Measurements from ENCODE around the gene CCDC178.
A peak's percentile ranks its signal among the peaks of the same experiment; 100 is the strongest.
"Not testable (repeated sequence)": the region's sequence is repeated elsewhere in the genome, so short reads cannot be mapped to it uniquely, and the experiment has no call there.

CCDC178 gene

DNA sequence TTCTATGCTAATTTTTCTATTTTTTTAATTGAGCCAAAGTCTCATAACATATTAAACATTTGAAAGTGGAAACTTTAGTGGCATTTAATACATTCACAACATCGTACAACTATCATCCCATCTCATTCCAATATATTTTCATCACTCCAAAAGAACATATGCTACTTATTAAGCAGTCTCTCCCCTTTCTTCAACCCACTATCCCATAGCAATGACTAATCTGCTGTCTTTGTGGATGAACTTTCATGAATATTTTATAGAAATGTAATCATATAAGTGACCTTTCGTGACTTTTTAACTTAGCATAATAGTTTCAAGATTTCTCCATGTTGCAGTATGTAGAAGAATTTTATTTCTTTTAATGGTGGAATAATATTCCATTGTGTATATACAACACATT lies 90.3 kb downstream of the CCDC178 start:
- DNase-seq: no peak

- not testable (repeated sequence) for DNase-seq
Measured at GRCh38 chr18:33339733-33340132, 100.8 kb downstream of the CCDC178 start.

DNA sequence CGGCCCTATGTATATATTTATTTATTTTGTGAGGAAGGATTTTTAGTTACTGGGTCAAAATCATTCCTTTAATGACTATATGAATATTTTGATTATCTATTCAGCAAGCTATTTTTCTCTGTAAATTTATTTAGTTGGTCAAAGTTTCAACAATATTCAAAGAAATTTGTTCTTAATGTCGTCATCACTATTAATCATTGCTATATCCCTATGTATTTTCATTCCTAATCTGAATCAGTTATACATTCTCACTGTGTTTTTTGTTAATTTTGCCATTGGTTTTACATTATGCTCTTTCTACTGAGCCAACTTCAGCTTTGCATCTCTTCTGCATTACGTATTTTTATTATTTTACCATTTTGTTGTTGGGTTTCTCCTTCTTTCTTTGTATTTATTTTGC lies 105.7 kb downstream of the CCDC178 start:
- no peak for DNase-seq

DNA sequence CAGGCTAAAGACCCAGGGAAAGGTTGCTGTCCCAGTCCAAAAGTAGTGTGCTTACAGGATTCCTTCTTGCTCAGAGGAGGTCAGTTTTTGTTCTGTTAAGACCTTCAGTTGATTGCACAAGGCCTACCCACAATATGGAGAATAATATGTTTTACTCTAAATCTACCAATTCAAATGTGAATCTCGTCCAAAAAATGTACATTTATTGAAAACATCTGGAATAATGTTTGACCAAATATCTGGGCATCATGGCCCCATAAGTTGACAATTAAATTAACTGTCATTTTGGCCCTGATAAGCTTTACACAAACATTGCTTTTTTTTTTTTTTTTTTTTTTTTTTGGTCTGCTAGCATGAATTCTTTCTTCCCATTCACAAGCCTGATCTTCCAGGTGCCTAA lies 109.8 kb downstream of the CCDC178 start:
- DNase-seq: no peak

DNA sequence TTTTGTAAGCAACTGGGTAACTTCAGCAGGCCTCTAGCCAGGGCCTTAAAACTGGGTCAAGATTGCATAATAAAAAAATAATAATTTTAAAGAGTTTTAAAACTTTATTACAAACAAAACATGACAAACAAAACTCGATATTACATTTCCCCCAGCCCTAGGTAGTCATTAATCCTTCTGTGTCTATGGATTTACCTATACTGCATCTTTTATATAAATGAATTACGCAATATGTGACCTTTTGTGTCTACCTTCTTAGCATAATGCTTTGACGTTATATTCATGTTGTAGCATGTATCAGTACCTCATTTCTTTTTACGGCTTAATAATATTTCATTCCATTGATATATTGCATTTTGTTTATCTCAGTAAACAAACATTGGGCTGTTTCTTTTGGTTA lies 113.5 kb downstream of the CCDC178 start:
- DNase-seq: no peak

GRCh38 chr18:33317640-33318039 lies 122.9 kb downstream of the CCDC178 start:
- no peak for DNase-seq

DNA sequence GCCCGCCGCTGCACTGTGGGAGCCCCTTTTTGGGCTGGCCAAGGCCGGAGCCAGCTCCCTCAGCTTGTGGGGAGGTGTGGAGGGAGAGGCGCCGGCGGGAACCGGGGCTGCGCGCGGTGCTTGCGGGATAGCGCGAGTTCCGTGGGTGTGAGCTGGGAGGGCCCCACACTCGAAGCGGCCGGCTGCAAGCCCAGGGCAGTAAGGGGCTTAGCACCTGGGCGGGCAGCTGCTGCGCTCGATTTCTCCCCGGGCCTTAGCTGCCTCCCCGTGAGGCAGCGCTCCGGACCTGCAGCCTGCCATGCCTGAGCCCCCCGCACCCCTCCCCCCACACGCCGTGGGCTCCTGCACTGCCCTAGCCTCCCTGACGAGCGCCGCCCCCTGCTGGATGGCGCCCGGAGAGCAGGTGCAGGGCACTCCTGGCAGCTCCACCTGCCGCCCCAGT lies 124.4 kb downstream of the CCDC178 start:
- no peak for DNase-seq

DNA sequence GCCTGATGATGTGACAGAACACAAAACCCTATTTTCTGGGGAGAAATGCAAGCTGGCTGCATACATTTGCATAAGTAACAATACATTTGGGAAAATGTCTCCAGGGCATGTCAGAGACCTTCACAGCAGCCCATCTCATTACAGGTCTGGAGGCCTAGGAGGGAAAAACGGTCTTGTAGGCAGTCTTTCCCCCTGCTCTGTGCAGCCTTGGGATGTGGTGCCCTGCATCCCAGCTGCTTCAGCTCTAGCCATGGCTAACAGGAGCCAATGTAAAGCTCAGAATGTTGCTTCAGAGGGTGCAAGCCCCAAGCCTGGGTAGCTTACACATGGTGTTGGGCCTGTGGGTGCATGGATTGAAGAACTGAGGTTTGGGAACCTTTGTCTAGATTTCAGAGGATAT lies 133.0 kb downstream of the CCDC178 start:
- no peak for DNase-seq

GRCh38 chr18:33304277-33304676 lies 136.2 kb downstream of the CCDC178 start:
- no peak for DNase-seq

DNA sequence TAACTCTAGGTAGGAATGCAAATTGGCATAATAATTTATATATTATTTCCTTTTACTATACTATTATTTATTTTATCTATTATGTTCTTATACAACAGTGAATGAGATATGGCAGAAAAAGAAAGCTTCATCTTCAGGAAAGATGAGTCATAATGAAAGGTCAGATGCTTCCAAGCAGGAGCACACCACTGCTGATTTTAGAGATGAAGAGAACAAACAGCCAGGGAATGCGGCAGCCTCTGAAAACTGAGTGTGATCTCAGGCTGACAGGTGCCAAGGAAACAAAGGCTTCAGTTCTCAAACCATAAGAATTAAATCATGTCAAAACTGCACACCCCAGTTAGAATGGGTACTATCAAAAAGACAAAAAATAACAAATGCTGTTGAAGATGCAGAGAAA lies 149.0 kb downstream of the CCDC178 start:
- no peak for DNase-seq

DNA sequence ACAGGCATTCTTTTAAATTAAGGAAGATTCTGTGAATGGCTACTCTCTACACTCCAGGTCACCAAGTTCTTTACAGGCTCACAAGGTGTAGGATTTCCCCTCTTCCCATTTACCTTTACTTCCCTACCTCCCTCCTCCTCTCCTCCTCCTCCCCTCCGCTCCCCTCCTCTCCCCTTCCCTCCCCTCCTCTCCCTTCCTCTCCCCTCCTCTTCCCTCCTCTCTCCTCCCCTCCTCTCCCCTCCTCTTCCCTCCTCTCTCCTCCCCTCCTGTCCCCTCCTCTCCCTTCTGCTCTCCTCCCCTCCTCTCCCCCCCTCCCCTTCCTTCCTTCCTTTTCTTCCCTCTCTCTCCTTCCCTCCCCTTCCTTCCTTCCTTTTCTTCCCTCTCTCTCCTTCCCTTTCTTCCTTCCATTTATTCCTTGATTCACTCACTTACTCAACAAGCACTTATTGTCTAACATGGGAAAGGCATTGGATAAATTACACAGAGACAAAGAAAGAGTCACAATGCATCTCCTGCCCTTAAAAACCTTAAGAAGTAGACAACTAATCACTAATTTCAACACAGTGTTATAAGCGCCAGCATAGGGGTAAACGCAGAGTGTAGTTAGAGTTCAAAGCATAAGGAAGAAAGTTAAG lies 152.3 kb downstream of the CCDC178 start:
- DNase-seq: no peak

DNA sequence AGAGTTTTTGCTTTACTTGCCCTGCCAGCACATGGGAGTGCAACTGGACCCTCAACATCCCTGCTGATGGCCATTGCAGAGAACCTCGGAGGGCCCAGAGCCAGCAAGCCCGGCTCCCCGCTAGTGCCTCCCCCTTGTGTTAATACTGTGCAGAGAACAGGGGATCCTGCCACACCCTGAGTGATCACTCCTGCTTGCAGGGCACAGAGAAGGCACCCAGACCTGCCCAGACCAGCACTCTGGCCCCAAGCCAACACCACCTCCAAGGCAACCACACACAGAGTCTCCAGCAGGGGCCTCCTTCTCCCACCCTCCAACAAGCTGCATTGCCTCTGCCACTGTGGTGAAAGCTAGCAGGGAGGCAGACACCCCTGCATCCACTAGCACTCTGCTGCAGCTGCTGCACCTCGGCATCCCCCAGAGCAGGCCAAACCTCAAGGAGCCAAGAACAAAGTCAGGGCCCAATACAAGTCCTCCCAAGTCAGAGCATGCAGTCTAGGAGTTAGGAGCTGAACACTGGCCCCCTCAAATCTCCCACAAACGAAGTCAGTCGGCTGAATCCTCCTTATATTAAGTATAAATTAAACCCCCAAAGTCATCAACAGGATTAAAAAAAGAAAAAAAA lies 157.7 kb downstream of the CCDC178 start:
- DNase-seq: no peak

GRCh38 chr18:33282142-33282541 lies 158.4 kb downstream of the CCDC178 start:
- no peak for DNase-seq

DNA sequence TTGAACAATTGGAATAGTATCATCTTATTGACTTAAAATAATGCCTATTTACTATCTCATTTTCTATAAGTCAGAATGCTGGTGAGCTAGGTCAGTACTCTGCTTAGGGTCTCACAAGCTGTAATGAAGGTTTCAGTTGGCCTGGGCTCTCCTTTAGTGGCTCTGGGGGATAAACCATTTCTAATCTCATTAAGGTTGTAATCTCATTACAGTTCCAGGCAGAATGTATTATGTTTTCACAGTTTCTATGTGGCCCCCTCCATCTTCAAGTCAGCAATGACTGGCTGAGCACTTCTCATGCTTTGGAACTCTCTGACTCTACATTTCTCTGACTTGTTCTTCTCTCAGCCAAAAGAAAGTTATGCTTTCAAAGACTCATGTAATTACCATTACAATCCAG lies 163.1 kb downstream of the CCDC178 start:
- no peak for DNase-seq

GRCh38 chr18:33275843-33276242 lies 164.7 kb downstream of the CCDC178 start:
- no peak for DNase-seq

GRCh38 chr18:33270297-33270696 lies 170.2 kb downstream of the CCDC178 start:
- no peak for DNase-seq

DNA sequence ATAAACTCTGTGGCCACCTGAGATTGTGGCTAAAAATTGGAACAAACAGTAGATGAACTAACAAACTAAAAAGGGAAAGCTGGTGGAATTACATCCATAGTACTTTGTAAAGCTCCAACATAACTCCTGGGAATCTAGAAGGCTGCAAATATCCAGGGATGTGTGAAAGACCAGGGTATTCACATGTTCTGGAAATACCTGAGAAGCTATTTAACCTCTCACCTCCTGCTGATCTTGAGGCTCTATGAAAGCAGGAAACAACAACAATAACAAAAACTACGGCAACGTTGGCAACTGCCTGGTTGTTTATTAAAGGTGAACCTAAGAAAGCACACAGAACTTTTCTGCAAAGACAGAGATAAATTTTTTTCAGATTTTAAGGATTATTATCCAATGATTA lies 171.3 kb downstream of the CCDC178 start:
- DNase-seq: no peak

GRCh38 chr18:33264566-33264965 lies 176.0 kb downstream of the CCDC178 start:
- no peak for DNase-seq

GRCh38 chr18:33239298-33239697 lies 201.2 kb downstream of the CCDC178 start:
- DNase-seq: no peak

- DNase-seq: no peak
Measured at GRCh38 chr18:33232318-33232626, 208.2 kb downstream of the CCDC178 start.

DNA sequence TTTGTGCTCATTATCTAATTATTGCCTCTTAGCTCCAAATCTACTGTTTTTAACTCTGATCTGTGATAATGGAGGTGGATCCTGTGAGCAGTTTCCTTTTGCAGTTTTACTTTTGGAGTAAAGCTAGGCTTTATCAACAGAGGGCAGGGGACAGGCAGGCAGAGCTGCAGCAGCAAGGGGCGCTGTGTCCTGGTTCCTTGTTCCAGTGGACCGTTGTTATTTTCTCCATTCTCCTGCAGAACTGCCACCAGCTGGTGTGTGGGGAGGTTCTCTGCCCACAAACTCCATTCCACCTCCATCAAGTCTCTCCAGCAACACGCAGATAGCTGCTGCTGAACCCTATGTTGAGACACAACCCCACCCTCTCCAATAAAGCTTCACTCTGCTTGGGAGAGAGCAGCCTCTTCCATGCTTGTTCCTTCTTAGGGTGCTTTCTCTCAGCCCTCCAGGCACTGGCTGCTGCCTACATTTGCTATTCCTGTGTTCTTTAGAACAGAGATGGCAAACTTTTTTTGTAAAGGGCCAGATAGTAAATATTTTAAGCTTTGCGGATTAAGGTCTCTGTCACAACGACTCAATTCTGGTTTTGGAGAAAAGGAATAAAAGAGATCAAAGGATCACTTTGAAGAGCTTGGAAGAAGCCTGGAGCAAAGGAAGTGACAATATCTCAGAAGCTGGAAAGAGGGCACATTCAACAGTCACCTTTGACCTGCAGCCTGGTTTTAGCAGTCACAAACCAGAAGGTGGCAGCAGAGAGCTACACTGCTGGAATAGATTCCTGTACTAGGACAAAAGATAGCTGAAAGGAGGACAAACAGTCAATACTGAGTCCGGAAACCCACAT lies 208.8 kb downstream of the CCDC178 start:
- peak; percentile 77 for DNase-seq

DNA sequence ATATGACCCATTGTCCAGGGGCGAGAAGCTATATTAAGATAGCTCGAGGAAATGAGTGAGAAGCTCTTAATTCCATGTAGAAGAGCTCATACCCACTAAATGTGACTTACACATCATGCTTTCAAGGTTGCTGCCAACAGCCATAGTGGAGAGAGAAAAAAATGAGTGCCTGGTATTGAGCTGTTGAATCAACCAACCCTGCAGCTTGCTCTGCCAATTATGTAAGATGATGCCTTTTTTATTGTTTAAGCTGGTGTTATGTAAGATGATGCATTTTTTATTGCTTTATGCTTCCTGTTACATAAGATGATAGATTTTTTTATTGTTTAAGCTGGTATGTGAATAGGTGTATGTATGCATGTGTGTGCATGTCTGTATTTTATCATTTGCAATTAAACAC lies 228.2 kb downstream of the CCDC178 start:
- DNase-seq: no peak

DNA sequence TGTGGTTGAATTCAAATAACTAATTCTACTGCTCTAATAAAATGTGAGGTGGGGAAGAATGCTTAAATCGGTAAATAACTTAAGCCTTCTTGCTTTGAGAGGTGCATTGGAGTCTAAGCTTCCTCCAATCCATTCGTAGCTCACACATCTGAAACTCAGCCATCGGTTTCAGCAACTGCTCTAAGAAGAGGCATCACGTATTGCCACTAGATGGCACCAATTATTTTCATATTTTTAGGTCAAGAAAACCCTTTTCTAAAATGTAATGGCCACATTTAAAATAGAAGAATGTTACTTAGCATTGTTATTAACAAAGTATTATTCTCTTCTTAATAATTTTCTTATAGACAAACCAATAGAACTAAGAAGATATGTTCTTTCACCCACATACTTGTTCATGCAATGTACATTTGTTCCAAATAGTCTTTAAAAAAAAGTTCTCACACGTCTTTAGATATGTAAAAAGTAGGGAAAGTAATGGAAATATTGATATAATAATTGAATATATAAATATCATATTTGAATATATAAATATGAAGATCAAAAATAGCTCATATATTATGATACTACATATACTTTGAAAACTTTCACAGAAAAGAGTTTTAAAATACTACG lies 229.8 kb downstream of the CCDC178 start:
- DNase-seq: peak; percentile 31

DNA sequence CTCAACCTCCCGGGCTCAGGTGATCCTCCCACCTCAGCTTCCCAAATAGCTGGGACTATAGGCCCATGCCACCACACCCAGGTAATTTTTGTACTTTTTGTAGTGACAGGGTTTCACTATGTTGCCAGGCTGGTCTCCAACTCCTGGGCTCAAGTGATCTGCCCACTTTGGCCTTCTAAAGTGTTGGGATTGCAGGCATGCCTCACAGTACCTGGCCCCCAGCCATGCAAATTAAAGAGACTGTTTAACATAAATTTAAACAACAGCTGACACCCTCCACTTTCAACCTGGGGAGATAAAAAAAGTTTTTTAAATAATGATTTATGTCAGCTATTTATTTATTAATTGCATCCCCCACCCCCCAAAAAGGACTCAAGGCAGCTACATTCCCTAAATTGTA lies 234.7 kb downstream of the CCDC178 start:
- no peak for DNase-seq

All from NCI-H345 (cell line).